GM10847 (cell line): Measurements from ENCODE around the gene KRTAP12-4.

Experiments used
- POLR2A ChIP-seq: IDR thresholded peaks from 2 replicates; pipeline ENCODE4 v1.6.1; 2011; ENCODE audit not compliant: insufficient read length; ENCODE audit errors: extremely low read depth

KRTAP12-4 gene

GRCh38 chr21:44611551-44611950 is 42.9 kb downstream of the KRTAP12-4 start:
- no peak for TF ChIP-seq POLR2A

- TF ChIP-seq POLR2A, result no peak
These were observed 45.3 kb downstream of the KRTAP12-4 start for GRCh38 chr21:44609193-44609592.

- no peak for TF ChIP-seq POLR2A
These were observed 48.0 kb downstream of the KRTAP12-4 start for GRCh38 chr21:44606495-44606894.
